ENCODE measurements around the gene ARID1B. TPM values are rescaled to one million over a fixed set of nuclear protein-coding genes. Genes with fewer than 3 reads are reported as not detected.

ARID1B gene
- total RNA-seq, 4 donors from 2014 or later = 25.2 to 103 (median 59.5) TPM

- Histone ChIP-seq H3K4me1 (peaks cover 3 to 62% (median 7%) of the 10 kb centered on the region in 3 donors), H3K27me3 (no peaks in the 10 kb centered on the region), H3K9me3 (no peaks in the 10 kb centered on the region), H3K4me3 (no peak overlapping the region), H3K27ac (no peak overlapping the region), H3K36me3 (no peaks in the 10 kb centered on the region)
- DNase-seq = no peak
- TF ChIP-seq CTCF (IDR thresholded peaks at IDR 0.05) (no peak), POLR2A (IDR thresholded peaks at IDR 0.05) (no peak)
- intact Hi-C loops (cut with DNase I) = no loop called here
- WGBS, 2 donors = 65 to 69% methylated on average over 7 of the region's 7 CpGs
Observed at GRCh38 chr6:156971153-156971885, 194.1 kb downstream of the ARID1B start.

- Histone ChIP-seq H3K4me3 (no peak overlapping the region), H3K27me3 (no peaks in the 10 kb centered on the region), H3K4me1 (peaks cover 3 to 69% (median 9%) of the 10 kb centered on the region in 3 donors), H3K9me3 (no peaks in the 10 kb centered on the region), H3K27ac (no peak overlapping the region), H3K36me3 (no peaks in the 10 kb centered on the region)
- TF ChIP-seq CTCF (IDR thresholded peaks at IDR 0.05) (no peak), POLR2A (IDR thresholded peaks at IDR 0.05) (no peak)
- DNase-seq = no peak
- intact Hi-C loops (cut with DNase I) = no loop called here
- WGBS, 2 donors = 58 to 86% methylated on average over 3 of the region's 3 CpGs
Observed at GRCh38 chr6:156972145-156972544, 195.0 kb downstream of the ARID1B start.

- 83 to 93% methylated on average over 2 of the region's 2 CpGs for WGBS, 2 donors
- no peak for DNase-seq
Observed at GRCh38 chr6:156974830-156975261, 197.7 kb downstream of the ARID1B start.

GRCh38 chr6:156975414-156975813, 198.2 kb downstream of the ARID1B start:
- Histone ChIP-seq H3K36me3 (no peaks in the 10 kb centered on the region), H3K27ac (no peak overlapping the region), H3K27me3 (no peaks in the 10 kb centered on the region), H3K4me1 (peaks cover 10 to 78% (median 22%) of the 10 kb centered on the region in 3 donors), H3K4me3 (no peak overlapping the region), H3K9me3 (no peaks in the 10 kb centered on the region)
- intact Hi-C loops (cut with DNase I) = no loop called here
- DNase-seq = no peak
- WGBS, 2 donors = 85 to 95% methylated on average over 4 of the region's 4 CpGs
- no peak for TF ChIP-seq POLR2A (IDR thresholded peaks at IDR 0.05)
- TF ChIP-seq CTCF (IDR thresholded peaks at IDR 0.05) = no peak

More at GRCh38 chr6:156974830-156975261, 197.7 kb downstream of the ARID1B start:
- Histone ChIP-seq H3K36me3 (no peaks in the 10 kb centered on the region), H3K27ac (no peak overlapping the region), H3K4me3 (no peak overlapping the region), H3K4me1 (peaks cover 10 to 83% (median 22%) of the 10 kb centered on the region in 3 donors), H3K27me3 (no peaks in the 10 kb centered on the region), H3K9me3 (no peaks in the 10 kb centered on the region)
- TF ChIP-seq CTCF (IDR thresholded peaks at IDR 0.05) (no peak), POLR2A (IDR thresholded peaks at IDR 0.05) (no peak)
- intact Hi-C loops (cut with DNase I) = no loop called here

GRCh38 chr6:156976216-156977127, 199.3 kb downstream of the ARID1B start:
- TF ChIP-seq POLR2A (IDR thresholded peaks at IDR 0.05) (no peak), CTCF (IDR thresholded peaks at IDR 0.05) (no peak)
- WGBS, 2 donors = 61 to 68% methylated on average over 17 of the region's 21 CpGs
- no peak for DNase-seq
- intact Hi-C loops (cut with DNase I) = no loop called here
- no peaks in the 10 kb centered on the region for H3K36me3 ChIP-seq
- H3K27ac ChIP-seq = no peak overlapping the region
- H3K27me3 ChIP-seq = no peaks in the 10 kb centered on the region
- peak overlapping the region in 2 of 4 donors; percentile 22 to 46 for H3K4me3 ChIP-seq
- H3K9me3 ChIP-seq = no peaks in the 10 kb centered on the region
- H3K4me1 ChIP-seq = peaks cover 10 to 67% (median 18%) of the 10 kb centered on the region in 3 donors
